GM19193 (cell line): ENCODE measurements around the gene ABHD12B.

Experiments used
- POLR2A ChIP-seq: IDR thresholded peaks from 4 replicates; pipeline ENCODE4 v1.6.1; 2011; ENCODE audit not compliant: insufficient read depth, insufficient read length; ENCODE audit errors: extremely low read depth

ABHD12B gene

DNA sequence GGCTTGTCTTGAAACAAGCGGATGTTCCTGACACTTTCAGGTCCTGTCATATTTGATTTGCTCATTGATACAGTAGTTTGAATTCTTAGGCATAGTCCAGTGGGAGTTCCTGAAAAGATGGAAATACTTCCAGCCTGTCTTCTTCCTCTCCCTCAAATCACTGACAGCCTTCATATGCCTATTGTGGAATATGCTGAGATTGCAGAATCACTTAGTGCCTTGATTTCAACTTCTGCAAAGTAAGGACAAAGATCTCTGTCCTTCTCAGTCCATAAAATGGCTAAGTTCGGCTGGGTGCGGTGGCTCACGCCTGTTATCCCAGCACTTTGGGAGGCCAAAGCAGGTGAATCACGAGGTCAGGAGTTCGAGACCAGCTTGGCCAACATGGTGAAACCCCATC lies 79.2 kb downstream of the ABHD12B start:
- TF ChIP-seq POLR2A: no peak

GRCh38 chr14:50953502-50953901 lies 81.6 kb downstream of the ABHD12B start:
- no peak for TF ChIP-seq POLR2A
